Epithelial cell of esophagus (primary cell): Measurements from ENCODE around the gene UST.

Experiments used
- DNase-seq: peaks from one replicate; pipeline ENCODE4 v3.0.0; 2010; ENCODE audit warnings: low read depth
- H3K4me3 ChIP-seq: 2 replicates; pipeline ENCODE4 v1.5.1; 2011; ENCODE audit warnings: mild to moderate bottlenecking, low read length, control low read depth
- CTCF ChIP-seq: IDR thresholded peaks from 2 replicates; pipeline ENCODE4 v1.5.1; 2011; ENCODE audit warnings: low read depth, mild to moderate bottlenecking, low read length, control low read depth, inconsistent platforms; ENCODE audit not compliant: insufficient read depth; ENCODE audit errors: missing control alignments

The UST gene

GRCh38 chr6:149075616-149076354, 329.0 kb downstream of the UST start:
- H3K4me3 ChIP-seq = no peak overlapping the region
- TF ChIP-seq CTCF = no peak
- DNase-seq = peak; percentile 35

GRCh38 chr6:149076355-149076734, 329.5 kb downstream of the UST start:
- no peak for TF ChIP-seq CTCF
- DNase-seq = no peak
- no peak overlapping the region for H3K4me3 ChIP-seq

- no peak overlapping the region for H3K4me3 ChIP-seq
- TF ChIP-seq CTCF = no peak
- no peak for DNase-seq
Observed at GRCh38 chr6:149077208-149077607, 330.4 kb downstream of the UST start.

- no peak for TF ChIP-seq CTCF
- no peak overlapping the region for H3K4me3 ChIP-seq
- no peak for DNase-seq
Observed at GRCh38 chr6:149078211-149078782, 331.5 kb downstream of the UST start.

GRCh38 chr6:149079456-149079855, 332.6 kb downstream of the UST start:
- no peak overlapping the region for H3K4me3 ChIP-seq
- no peak for DNase-seq
- TF ChIP-seq CTCF = no peak

GRCh38 chr6:149079911-149080491, 333.2 kb downstream of the UST start:
- DNase-seq = peak; percentile 65
- H3K4me3 ChIP-seq = no peak overlapping the region
- TF ChIP-seq CTCF = no peak
